Stimulated activated CD4-positive, alpha-beta T cell treated with anti-CD3 and anti-CD28 coated beads, TNF-alpha, amount 100 ng/mL, for 48 hours (primary cell): ENCODE measurements around the gene TRIM17.

Experiments
- DNase-seq, 3 donors: peaks; one replicate each; pipeline ENCODE4 v3.0.0-alpha.2; 2020; ENCODE audit warnings: low read depth in 3 of 3

The TRIM17 gene

GRCh38 chr1:228378873-228379460 is 37.7 kb downstream of the TRIM17 start:
- DNase-seq, result no peak

DNA sequence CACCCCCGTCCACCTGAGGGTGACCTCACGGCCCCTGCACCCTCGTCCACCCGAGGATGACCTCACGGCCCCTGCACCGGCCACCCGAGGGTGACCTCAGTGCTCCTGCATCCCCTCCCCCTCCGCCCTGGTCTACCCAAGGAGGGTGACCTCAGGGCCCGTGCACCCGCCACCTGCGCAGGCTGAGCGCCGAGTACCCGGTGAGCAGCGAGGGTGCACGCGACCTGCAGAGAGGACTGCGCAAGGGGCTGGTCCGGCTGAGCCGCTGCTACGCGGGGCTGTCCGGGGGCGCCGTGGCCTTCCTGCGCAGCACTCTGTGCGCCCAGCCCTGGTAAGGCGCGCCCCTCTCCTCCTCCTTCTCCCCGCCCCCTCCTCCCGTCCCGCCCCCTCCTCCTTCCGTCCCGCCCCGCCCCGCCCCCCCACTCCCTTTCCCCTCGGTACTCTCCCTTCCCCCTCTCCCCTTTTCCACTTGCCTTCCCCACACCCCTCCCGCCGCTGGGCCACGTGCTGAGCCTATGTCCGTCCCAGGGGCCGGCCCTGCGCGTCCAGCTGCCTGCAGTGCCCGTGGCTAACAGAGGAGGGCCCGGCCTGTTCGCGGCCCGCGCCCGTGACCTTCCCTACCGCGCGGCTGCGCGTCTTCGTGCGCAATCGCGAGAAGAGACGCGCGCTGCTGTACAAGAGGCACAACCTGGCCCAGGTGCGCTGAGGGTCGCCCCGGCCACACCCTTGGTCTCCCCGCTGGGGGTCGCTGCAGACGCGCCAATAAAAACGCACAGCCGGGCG is 38.4 kb downstream of the TRIM17 start:
- DNase-seq, result peak; percentile 34 to 64 (median 40)

- no peak for DNase-seq
Observed at GRCh38 chr1:228377664-228378089, 39.0 kb downstream of the TRIM17 start.

- no peak for DNase-seq
Observed at GRCh38 chr1:228376651-228377631, 39.7 kb downstream of the TRIM17 start.

- DNase-seq, result no peak
Observed at GRCh38 chr1:228376262-228376628, 40.4 kb downstream of the TRIM17 start.

- no peak for DNase-seq
Observed at GRCh38 chr1:228375578-228376261, 40.9 kb downstream of the TRIM17 start.

- no peak for DNase-seq
Observed at GRCh38 chr1:228374711-228375577, 41.7 kb downstream of the TRIM17 start.

GRCh38 chr1:228373681-228374571 is 42.7 kb downstream of the TRIM17 start:
- DNase-seq, result no peak

- DNase-seq, result no peak
Observed at GRCh38 chr1:228373004-228373680, 43.5 kb downstream of the TRIM17 start.

DNA sequence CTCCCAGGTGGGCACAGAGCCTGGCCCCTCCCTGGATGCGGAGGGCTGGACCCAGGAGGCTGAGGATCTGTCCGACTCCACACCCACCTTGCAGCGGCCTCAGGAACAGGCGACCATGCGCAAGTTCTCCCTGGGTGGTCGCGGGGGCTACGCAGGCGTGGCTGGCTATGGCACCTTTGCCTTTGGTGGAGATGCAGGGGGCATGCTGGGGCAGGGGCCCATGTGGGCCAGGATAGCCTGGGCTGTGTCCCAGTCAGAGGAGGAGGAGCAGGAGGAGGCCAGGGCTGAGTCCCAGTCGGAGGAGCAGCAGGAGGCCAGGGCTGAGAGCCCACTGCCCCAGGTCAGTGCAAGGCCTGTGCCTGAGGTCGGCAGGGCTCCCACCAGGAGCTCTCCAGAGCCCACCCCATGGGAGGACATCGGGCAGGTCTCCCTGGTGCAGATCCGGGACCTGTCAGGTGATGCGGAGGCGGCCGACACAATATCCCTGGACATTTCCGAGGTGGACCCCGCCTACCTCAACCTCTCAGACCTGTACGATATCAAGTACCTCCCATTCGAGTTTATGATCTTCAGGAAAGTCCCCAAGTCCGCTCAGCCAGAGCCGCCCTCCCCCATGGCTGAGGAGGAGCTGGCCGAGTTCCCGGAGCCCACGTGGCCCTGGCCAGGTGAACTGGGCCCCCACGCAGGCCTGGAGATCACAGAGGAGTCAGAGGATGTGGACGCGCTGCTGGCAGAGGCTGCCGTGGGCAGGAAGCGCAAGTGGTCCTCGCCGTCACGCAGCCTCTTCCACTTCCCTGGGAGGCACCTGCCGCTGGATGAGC is 44.3 kb downstream of the TRIM17 start:
- DNase-seq, result no peak

DNA sequence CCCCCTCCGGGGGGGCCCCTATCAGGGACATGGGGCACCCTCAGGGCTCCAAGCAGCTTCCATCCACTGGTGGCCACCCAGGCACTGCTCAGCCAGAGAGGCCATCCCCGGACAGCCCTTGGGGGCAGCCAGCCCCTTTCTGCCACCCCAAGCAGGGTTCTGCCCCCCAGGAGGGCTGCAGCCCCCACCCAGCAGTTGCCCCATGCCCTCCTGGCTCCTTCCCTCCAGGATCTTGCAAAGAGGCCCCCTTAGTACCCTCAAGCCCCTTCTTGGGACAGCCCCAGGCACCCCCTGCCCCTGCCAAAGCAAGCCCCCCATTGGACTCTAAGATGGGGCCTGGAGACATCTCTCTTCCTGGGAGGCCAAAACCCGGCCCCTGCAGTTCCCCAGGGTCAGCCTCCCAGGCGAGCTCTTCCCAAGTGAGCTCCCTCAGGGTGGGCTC is 44.9 kb downstream of the TRIM17 start:
- no peak for DNase-seq

DNA sequence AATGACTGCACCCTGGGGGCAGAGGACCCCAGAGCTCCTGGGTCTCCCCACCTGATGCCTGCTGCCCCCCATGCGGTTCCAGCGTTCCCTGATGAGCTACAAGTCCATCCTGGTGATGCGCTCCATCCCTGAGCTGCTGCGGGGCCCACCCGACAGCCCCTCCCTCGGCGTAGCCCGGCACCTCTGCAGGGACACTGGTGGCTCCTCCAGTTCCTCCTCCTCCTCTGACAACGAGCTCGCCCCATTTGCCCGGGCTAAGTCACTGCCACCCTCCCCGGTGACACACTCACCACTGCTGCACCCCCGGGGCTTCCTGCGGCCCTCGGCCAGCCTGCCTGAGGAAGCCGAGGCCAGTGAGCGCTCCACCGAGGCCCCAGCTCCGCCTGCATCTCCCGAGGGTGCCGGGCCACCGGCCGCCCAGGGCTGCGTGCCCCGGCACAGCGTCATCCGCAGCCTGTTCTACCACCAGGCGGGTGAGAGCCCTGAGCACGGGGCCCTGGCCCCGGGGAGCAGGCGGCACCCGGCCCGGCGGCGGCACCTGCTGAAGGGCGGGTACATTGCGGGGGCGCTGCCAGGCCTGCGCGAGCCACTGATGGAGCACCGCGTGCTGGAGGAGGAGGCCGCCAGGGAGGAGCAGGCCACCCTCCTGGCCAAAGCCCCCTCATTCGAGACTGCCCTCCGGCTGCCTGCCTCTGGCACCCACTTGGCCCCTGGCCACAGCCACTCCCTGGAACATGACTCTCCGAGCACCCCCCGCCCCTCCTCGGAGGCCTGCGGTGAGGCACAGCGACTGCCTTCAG is 45.5 kb downstream of the TRIM17 start:
- DNase-seq, result no peak

GRCh38 chr1:228370439-228370940 is 46.2 kb downstream of the TRIM17 start:
- no peak for DNase-seq

- DNase-seq, result no peak
Observed at GRCh38 chr1:228369608-228370438, 46.8 kb downstream of the TRIM17 start.

DNA sequence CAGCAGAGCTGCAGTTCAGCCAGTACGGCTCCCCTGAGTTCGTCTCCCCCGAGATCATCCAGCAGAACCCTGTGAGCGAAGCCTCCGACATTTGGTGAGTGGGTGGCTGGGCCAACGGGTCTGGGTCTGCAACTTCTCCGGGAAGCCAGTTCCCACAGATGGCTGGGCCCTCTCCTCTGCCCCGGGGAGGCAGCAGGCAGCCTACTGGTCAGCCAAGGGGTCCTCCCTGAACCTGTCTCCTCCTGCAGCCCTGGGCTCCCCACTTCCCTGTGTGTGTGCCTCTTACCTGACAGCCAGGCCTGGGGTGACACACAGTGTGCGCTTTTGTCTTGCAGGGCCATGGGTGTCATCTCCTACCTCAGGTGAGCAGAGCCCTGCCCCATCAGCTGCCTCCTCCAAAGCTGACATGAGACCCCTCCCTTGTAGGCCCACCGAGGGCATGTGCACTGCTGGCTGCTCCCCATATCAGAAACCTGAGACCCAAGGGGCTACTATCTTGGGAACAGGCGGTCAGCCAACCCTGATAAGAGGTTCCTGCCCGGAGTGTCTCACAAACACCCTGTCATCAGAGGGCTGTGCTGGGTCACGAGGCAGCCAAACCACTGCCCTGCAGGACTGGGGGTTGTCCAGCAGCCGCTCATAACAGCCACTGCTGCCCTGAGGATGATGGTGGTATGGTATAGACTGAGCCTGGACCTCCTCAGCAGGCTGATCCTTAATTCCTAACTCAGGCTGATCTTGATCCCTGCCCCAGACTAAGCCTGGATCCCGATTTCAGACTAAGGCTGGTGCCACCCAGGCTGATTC is 47.7 kb downstream of the TRIM17 start:
- DNase-seq, result no peak
